Kidney glomerular epithelial cell (primary cell): ENCODE data around the gene SCGB1D2.

Experiments used
- DNase-seq: peaks from one replicate; lab custom pipeline; 2025; lab: John Stamatoyannopoulos, UW

The SCGB1D2 gene

GRCh38 chr11:62260261-62260953, 18.4 kb downstream of the SCGB1D2 start:
- DNase-seq = no peak

- no peak for DNase-seq
These were observed 22.0 kb downstream of the SCGB1D2 start for GRCh38 chr11:62264004-62264403.

- no peak for DNase-seq
These were observed 24.5 kb downstream of the SCGB1D2 start for GRCh38 chr11:62266558-62266957.

GRCh38 chr11:62267050-62267449, 25.0 kb downstream of the SCGB1D2 start:
- no peak for DNase-seq

GRCh38 chr11:62267576-62267975, 25.5 kb downstream of the SCGB1D2 start:
- DNase-seq = no peak

- DNase-seq = no peak
These were observed 27.7 kb downstream of the SCGB1D2 start, which contains the start of gene SCGB2A2 for GRCh38 chr11:62269654-62270278. Gene SCGB2A2, plus strand, starts transcription at chr11:62270158. Its CDS starts 59 bp downstream, at chr11:62270217.

GRCh38 chr11:62273284-62273683, 31.2 kb downstream of the SCGB1D2 start:
- DNase-seq = no peak

- no peak for DNase-seq
These were observed 31.8 kb downstream of the SCGB1D2 start for GRCh38 chr11:62273789-62274275.

- DNase-seq = no peak
These were observed 38.4 kb downstream of the SCGB1D2 start for GRCh38 chr11:62280452-62280851.
